NCI-H82 treated with DMSO at 0.1 percent for 48 hours (cell line): ENCODE measurements around the gene FBXO47.
A peak's percentile ranks its signal among the peaks of the same experiment; 100 is the strongest.

Experiments
- DNase-seq: peaks from one replicate; lab custom pipeline; 2025; ENCODE audit not compliant: unreplicated experiment; lab: John Stamatoyannopoulos, UW

Gene FBXO47

DNA sequence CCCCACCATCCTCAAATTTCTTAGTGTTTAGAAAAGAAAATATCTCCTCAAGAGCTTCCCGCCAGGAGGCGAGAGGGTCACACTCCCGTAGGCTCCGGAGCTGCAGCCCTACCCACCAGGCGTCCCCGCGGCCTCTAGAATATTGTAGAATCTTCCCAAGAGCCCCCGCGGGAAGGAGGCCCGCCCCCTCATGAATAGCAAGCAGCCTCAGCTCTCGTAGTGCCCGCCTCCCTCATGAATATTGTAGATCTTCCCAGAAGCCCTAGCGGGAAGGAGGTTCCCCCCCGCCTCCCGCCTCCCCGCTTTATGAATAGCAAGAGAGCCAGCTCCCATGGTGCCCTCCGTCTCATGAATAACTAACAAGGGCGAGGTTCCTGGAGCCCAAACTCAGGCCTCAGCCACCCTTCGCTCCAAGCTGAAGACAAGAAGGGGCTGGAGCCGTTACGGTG, at the start of gene FBXO47:
Gene FBXO47 (minus strand): TSS at position 114 of the 449 bp plus-strand sequence. CDS start 4,378 bp downstream, outside the sequence.
- DNase-seq: no peak

DNA sequence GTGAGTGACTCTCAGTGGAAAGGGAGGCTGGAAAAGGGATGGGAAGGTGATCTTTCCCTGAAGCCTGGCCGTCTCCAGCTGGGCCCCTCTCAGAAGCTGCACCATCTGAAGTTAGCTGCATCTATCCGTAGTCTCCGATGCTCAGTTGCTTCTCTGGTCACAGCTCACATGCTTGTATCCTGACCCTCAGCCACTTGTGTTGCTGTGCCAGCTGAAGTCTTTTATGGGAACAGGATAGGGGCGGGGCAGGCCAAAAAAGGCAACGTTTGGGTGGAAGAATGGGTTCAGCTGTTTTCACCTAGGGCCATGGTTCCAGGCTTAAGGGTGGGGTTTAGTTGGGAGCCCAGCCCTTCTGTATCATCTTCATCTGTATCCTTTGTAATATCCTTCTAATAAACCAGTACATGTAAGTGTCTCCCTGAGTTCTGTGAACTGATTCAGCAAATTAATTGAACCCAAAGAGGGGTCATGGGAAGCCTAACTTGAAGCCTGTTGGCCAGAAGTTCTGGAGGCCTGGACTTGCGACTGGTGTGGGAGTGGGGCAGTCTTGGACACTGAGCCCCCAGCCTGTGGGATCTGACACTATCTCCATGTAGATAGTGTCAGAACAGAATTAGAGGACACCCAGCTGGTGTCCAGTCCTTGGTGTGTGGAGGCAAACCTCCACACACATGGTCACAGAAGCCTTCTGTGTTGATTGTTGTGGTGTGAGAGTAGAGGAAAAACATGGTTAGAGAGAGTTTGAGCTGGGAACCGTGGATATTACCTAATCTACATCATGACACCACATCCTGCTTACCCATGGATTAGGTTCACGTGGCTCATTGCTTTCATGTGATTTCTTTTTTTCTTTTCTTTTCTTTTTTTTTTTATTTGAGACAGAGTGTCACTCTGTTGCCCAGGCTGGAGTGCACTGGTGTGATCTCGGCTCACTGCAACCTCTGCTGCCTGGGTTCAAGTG, 49.3 kb upstream of the FBXO47 start:
- DNase-seq: no peak

GRCh38 chr17:39015546-39015935, 48.3 kb upstream of the FBXO47 start:
- no peak for DNase-seq

DNA sequence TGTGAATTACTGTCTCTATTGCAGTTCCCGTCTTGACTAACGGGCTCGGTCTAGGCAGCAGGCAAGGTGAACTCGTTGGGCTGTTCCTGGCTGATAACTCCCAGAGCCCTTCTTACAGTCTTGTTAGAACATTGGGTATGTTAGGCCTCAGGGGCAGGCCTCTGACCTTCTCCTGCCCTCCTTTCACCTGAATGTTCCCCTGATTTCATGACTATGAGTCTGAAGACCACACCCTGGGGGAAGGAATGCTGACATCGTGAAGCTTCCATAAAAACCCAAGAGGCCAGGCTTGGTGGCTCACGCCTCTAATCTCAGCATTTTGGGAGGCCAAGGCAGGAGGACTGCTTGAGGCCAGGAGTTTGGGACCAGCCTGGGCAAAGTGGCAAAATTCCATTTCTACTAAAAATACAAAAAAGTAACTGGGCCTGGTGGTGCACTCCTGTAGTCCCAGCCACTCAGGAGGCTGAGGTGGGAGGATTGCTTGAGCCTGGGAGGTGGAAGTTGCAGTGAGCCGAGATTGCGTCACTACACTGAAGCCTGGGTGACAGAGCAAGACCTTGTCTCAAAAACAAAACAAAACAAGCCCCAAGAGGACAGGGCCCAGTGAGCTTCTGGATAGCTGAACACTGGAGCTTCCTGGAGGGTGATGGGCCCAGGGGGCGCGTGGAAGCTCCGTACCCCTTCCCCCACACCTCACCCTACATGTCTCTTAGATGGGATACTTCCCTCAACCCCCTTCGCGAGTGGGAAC, 47.8 kb upstream of the FBXO47 start:
- DNase-seq: no peak

DNA sequence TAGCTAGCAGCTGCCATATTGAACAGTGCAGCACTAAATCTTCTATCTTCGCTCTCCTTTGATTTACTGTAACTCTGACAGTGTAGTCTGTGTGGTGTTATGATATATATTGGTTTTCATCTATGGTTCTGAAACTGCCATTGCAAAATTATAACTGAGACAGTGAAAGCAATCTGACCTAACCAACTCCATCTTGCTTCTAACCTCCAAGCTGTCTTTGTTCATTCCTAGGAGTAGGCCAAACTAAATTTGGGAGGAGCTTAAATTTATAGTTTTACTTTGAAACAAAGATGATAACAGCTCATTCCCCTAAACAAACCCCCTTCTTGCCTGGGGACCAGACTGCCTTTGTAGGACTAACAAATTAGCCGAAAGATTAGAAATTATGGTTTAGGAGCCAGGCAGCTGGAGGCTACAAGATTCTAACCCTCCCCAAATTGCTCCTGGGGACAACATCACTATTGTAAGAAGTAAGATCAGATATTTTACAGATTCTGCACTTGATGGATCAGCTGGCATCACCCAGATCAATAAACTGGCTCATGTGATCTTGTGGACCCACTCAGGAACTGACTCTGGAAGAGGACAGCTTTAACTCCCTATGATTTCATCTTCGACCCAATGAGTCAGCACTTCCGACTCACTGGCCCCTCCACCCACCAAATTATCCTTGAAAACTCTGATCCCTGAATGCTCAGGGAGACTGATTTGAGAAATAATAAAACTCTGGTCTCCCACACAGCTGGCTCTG, 47.0 kb upstream of the FBXO47 start:
- DNase-seq: no peak

GRCh38 chr17:39012725-39013124, 45.5 kb upstream of the FBXO47 start:
- DNase-seq: no peak

- DNase-seq: no peak
Measured at GRCh38 chr17:39011907-39012468, 44.8 kb upstream of the FBXO47 start.

DNA sequence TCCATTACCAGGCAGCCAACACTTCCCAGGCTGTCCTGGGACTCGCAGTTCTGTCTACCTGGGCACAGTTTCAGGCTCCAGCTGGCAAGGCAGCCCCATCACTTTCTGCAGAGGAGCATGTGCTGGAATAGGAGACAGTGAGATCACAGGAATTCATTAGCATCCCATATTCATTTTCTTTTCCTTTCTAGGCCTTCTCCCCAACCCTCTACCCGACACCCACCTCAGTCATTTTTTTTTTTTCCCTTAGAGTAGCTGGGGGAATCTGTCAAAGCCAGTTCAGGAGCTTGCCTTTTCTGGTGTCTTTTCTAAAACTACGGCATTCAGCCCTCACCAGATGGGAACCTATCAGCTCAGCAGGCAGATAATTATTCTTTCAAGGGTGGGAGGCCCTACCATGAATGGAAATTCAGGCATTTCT, 42.4 kb upstream of the FBXO47 start:
- no peak for DNase-seq

DNA sequence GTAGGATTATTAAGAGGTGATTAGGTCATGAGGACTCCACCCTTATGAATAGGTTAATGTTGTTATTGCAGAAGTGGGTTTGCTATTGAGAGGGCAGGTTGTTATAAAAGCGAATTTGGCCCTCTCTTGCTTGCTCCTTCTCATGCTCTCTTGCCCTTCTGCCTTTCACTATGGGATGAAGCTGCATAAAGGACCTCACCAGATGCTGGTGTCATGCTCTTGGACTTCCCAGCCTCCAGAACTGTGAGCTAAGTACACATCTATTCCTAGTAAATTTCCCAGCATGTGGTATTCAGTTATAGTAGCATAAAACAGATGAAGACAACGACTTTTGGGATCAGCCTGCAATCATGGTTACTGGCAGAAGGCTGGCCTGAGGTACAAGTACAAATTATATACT, 41.4 kb upstream of the FBXO47 start:
- DNase-seq: no peak

DNA sequence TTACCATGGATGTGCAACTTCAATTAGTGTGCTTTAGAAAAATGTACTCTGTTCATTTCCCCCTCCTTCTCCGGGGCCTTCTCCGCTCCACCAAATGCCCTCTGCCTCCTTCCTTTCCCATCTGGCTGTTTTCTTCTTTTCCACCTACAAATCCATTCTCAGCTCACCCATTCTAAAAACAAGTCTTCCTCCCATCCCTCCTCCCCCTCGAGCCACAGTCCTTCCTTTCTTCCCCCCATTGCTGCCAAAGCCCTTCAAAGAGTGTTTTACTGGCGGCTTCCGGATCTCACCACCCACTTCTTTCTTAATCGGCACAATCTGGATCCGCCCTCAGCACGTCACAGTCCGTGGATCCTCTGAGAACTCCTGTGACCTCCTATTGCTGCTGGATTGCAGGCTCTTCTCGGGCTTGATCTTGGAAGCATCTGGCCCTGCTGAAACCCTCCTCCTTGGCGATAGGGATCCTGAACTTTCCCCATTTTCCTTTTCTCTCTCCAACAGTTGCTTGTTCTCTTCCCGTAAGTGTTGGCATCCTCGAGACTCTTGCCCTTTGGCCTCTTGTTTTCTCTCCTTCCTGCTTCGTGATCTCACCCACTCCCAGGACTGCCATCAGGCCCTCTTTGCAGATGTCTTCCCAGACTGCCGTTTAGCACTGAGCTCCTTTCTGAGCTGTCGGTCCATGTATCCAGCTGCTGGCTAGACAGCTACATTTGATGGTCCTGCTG, 36.0 kb upstream of the FBXO47 start:
- no peak for DNase-seq

DNA sequence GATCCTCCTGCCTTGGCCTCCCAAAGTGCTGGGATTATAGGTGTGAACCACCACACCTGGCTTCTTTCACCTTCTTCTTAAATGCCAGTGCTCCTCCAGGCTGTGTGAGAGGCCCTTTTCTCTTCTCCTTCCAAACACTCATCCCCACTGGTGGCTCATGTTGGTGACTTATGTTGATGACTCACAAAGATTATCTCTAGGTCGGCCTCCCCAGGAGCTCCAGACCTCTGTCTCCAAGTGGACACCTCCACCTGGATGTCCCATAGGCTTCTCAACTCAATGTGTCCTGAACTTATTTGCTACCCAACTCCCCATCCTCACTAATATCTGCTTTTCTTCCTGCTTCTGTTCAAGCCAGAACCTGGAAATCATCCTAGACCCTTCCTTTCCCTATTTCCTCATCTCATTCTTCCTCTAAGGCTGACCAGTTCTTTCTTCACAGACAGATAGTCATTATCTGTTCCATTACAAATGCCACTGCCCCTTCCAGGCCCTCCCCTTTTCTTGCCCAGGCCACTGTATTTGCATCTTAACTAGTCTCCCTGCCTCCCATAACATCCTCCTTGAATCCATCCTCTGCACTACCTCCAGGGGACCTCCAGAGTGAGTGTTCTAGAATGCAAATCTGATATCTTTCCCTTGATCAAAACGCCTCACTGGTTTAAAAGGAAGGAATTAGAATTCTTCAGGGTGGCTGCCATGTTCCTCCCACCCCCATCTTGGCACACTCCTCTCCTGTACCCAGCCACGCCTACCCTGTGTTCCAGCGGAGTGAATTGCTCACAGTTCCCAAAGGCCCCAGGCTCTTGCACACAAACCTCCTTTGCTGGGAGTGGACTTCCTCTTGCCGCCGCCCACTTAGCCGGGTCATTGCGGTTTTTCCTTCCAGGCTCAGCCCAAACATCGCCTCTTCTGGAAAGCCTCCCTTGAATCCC, 34.8 kb upstream of the FBXO47 start:
- no peak for DNase-seq

GRCh38 chr17:39000021-39000601, 32.9 kb upstream of the FBXO47 start:
- no peak for DNase-seq

DNA sequence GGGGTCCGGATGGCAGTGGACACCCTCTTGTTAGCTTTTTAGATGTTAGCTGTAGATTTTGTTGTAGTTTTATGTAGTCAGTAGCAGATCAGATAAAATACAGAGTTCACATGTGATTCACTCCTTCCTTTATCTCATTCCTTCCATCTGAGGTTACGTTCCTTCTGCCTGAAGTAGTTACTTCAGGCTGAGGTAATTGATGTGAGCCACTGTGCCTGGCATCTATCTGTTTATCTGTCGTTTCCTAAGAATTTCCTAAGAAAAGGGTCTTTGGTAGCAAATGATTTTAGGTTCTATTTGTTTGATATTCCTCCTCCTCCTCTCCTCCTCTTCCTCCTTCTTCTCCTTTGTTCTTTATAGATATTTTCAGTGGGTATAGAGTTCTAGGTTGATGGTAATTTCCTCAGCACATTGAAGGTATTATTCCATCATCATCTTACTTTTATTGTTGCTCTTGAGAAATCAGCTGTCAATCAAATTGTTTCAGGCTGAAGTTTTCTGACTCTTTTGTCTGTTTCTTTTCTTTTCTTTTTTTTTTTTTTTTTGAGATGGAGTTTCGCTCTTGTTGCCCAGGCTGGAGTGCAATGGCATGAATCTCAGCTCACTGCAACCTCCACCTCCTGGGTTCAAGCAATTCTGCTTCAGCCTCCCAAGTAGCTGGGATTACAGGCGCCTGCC, 29.6 kb upstream of the FBXO47 start:
- DNase-seq: no peak

GRCh38 chr17:38994026-38994425, 26.8 kb upstream of the FBXO47 start:
- DNase-seq: no peak

- DNase-seq: no peak
Measured at GRCh38 chr17:38984666-38985065, 17.5 kb upstream of the FBXO47 start.

DNA sequence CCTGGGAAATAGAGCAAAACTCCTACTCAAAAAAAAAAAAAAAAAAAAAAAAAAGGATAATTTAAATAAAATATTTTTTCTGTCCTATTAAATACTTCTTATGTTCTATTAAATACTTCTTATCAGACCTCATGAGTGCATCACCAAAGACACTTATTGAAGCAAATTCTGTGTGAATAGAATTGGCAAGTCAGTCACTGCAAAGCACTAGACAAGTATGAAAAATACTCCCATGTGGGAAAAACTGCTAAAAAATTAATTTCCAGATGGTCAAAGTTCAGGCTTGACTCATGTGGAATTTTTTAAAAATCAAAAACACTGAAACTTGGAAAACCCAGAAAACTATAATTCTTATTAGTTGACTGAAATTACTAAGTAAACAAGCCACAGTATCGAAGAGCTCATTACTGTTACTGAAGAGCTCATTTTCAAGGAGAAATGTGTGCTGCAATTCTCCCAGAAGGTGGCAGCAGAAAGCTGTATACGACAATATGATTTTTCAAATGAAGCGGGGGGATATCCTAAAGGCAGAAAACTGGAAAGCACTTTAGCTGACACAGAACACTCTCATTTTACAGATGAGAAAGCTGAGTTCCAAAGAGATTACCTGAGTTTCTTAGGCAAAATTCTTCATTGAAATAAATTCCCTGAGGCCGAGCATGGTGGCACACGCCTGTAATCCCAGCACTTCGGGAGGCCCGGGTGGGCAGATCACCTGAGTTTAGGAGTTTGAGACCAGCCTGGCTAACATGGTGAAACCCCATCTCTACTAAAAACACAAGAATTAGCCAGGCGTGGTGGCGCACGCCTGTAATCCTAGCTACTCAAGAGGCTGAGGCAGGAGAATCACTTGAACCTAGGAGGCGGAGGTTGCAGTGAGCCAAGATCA, 15.9 kb upstream of the FBXO47 start:
- DNase-seq: peak; percentile 61

- no peak for DNase-seq
Measured at GRCh38 chr17:38981636-38982035, 14.4 kb upstream of the FBXO47 start.
